CD4-positive, alpha-beta T cell treated with Interleukin-1 beta for 1 hour (primary cell): Measurements from ENCODE around the gene HSPH1.

Source experiments
- DNase-seq, 2 donors: peaks; one replicate each; pipeline ENCODE4 v3.0.0-alpha.2; 2020 to 2022

HSPH1 gene

DNA sequence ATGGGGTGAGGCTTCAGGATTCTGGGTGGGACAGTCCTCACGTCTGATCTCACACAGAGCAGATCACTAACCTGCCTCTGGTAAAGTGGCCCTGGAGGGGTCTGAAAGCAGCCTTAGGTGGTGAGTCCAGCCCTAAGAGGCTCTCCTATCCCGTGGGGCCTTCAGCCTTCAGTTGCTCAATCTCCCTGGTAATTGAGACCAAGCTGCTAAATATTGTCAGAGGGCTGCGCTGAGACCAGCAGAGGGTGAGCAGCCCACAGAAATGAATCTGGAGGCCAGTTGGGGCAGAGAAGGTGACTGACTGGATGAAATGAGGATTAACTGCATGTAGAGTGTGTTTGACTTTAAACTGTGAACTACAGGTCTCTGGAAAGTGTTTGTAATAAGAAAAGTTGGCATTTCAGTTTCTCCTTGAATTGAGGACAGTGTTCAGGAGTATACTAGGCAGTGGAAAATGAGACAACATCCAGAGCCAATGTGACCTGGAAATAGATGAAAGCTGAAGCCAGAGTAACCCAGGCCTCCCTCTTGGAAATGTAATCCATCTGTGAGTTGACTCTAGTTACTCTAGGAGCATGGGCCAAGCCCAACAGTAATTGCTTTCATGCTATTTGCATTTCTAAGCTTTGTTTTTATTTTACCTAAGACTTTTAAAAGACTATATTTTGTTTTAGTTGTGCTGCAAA is 14.3 kb upstream of the HSPH1 start:
- DNase-seq, result no peak

- no peak for DNase-seq
These were observed 12.3 kb upstream of the HSPH1 start for GRCh38 chr13:31174018-31174417.

DNA sequence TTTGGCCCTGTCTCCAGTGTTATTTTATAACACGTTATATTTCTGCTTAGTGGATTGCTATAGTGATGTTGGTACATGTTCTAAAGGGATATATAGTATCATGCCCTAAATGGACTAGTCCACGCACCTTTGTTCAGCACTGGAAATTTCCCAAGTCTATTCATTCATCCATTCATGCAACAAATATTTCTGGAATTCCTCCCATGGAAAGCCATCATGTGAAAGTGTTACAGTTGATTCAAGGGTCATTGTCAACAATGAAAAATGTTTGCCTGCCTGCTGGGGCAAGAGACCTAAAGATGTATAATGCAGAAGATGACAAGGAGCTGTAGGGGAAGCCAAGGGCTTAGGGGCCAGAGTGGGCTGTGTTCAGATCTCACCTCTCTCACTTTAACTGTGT is 10.8 kb upstream of the HSPH1 start:
- DNase-seq, result no peak

DNA sequence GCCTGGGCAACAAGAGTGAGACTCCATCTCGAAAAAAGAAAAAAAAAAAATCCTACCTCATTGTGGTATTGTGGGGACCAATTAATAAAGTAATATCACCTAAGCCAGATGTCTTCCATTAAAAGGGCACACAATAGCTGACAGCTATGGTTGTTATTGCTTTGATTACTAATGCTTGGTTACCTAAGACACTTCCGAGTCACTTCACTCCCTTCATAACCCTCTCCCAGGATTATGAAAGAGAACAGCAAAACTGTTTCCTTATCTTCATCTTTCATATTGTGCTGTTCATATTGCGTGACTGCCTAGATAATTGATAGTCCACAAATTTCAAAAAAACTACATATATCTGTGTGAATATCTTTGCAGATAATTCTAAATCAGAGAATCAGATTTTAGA is 10.3 kb upstream of the HSPH1 start:
- DNase-seq, result no peak

GRCh38 chr13:31168736-31169135 is 7.0 kb upstream of the HSPH1 start:
- no peak for DNase-seq

- DNase-seq, result no peak
These were observed 6.5 kb upstream of the HSPH1 start for GRCh38 chr13:31168166-31168565.

DNA sequence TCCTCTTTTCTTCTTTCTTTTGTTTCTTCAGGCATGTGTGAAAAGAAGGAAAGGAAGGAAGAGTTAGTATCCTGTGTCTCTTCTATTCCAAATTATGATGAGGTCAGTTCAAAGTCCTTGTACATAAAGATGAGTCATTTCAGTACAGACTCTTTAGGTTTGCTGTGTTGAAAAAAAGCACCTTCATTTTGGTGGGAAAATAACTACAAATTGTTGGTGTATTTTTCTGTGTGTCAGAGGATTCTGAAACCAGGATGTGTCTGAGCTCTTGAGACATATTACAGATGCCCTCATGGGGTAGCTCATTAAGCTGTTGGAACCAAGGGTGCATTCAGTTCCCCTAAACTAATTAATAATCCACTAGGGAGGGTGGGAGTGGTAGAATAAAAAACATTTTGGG is 5.8 kb upstream of the HSPH1 start:
- DNase-seq, result no peak

DNA sequence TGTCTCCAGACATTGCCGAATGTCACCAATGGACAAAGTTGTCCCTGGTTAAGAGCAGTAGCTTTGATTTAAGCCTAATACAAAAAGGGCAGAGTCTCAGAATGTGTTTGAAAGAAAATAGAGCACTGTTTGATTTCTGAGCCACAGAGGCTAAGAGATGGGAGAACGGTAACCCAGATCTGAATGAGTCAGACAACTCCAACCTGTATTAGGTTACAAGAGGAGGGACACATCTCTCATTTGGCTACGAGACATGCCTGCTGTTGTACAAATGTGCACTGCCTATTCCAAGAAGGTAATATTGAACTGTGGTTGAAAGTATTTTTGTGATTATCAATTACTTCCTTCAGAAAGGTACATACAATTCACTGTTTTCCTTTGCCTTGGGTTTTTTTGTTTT is 4.9 kb upstream of the HSPH1 start:
- no peak for DNase-seq

GRCh38 chr13:31162151-31163008 is 676 bp upstream of the HSPH1 start:
- DNase-seq, result peak; percentile 98 to 99

DNA sequence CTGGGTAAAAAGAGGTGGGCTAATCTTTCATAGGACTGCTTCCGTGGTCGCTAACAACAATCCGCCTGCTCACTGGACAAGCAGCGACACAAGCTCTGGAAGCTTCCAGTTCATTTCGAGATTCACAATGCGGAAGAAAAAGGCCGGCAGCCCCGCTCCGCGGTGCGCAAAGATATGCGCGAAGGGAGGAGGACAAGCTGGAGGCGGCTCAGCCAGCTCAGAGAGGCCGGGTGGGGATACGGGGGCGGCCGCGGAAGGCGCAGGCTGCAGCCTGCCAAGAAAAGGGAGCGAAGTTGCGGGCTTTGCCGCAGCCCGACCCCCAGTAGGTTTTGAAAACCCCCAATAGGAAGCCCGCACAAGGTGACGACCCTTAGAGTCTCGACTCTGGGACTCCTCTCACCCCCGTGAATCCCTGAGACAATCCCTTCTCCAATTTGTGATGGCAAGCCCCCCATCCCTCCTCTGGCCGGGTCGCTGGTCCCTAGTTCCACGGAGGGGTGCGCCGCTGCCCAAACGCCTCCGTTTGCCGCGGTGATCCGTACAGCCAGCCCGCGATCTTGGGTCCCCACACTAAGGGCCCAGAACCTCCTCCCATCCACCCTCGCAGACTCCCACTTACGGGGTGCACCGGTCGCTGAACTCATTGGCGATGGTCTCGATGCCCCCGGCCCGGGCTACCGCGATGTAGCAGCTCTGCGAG is 697 bp downstream of the HSPH1 start:
- peak; percentile 65 for DNase-seq

DNA sequence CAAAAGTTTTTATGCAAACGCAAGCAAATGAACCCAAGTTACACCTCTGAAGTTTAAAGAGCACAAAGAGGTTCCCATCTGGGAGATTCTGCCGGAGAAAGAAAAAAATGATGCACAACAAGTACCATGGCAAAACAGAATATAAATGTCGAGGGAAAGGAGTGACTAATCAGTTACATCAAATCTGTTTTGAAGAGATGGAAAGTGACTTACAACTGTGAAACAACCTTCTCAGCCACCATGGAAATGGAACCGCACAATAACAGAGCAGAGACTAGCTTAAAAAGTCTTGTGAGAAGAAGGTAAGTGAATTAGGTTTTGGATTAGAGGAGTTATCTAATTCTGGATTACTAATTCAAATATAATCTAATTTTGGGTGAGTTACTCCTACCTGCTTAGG is 2.4 kb downstream of the HSPH1 start:
- DNase-seq, result no peak

GRCh38 chr13:31154939-31155338 is 6.8 kb downstream of the HSPH1 start:
- DNase-seq, result no peak

DNA sequence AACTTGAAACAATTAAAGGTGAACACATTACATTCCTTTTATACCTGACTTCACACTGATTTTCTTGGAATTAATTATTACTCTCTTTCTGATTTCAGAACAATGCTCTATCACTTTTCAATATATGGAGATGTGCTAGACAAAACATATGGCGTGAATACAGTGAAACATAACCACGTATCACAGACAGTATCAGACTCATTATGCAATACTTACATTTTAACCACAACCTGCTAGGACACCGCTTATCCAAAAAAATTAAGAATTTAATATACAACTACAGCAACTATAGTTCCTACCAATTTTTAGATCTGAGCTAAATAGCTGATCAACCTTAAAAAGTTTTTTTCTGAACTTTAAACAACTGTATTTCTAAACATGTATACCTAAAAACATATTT is 9.9 kb downstream of the HSPH1 start:
- DNase-seq, result no peak

DNA sequence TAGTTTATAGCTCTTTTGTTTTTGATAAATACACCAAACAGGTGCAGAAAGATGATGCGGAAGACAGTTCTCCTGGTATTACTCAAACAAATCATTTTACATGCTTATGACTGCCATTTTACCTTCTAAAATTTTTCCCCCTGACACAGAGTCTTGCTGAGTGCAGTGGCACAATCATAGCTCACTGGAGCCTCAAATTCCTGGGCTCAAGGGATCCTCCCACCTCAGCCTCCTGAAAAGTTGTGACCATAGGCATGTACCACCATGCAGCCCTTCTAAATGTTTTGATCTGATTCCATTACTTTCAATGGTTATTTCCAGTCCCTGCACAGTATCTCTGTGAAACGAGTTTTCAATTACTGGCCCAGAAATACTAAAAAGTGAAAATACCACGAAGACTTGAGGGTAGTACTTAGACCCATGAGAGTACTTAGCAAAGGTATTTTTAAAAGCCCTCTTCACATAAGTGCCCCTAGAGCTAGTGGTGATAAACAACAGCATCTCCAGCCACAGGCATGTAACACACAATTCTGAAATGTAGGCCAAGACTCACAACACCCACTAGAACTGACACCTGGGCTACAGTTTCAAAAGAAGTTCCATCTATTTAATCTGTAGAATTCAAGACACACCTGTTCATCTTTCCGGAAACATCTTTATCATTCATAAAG is 11.3 kb downstream of the HSPH1 start:
- no peak for DNase-seq

DNA sequence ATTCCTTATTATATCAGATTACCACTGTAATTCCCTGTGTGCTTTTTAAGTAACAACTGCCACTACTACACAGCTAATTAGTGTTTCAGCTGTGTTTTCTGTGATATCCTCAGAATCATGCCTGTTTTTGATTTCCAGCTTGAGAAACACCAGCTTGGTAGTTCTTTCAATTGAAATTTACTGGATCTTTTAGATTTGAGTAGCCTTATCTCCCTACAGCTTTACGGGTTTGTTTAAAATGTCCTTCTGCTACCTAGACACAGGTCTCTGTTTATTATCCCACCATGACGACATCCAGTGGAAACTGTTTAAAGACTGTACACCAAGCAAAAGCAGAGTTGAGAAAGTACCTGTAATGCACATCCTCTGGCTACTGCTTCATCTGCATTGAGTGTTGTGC is 12.1 kb downstream of the HSPH1 start:
- DNase-seq, result no peak

DNA sequence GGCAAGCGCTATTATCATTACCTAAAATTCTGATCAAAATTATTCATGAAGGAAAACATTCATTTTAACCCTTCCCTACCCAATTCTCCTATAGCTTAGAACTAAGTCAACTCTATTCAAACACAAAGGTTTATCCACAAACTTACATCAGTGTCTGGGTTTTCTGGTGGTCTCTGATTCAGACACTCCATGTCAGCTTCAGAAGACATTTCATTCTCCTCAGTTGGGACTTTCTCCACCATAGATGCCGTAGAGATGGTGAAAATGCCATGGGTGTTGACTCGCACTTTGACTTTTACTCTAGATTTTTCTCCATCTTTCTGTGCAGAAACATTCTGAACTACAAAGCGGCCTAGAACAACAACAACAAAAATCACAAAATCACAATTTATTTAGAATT is 16.3 kb downstream of the HSPH1 start:
- DNase-seq, result no peak

- no peak for DNase-seq
These were observed 23.2 kb downstream of the HSPH1 start for GRCh38 chr13:31138515-31138914.

- DNase-seq, result no peak
These were observed 25.0 kb downstream of the HSPH1 start for GRCh38 chr13:31136724-31137123.

- DNase-seq, result no peak
These were observed 27.5 kb downstream of the HSPH1 start for GRCh38 chr13:31134039-31134711.

- DNase-seq, result no peak
These were observed 28.1 kb downstream of the HSPH1 start for GRCh38 chr13:31133621-31134020.

- no peak for DNase-seq
These were observed 30.2 kb downstream of the HSPH1 start for GRCh38 chr13:31131470-31131961.

GRCh38 chr13:31129419-31129818 is 32.3 kb downstream of the HSPH1 start:
- DNase-seq, result no peak

DNA sequence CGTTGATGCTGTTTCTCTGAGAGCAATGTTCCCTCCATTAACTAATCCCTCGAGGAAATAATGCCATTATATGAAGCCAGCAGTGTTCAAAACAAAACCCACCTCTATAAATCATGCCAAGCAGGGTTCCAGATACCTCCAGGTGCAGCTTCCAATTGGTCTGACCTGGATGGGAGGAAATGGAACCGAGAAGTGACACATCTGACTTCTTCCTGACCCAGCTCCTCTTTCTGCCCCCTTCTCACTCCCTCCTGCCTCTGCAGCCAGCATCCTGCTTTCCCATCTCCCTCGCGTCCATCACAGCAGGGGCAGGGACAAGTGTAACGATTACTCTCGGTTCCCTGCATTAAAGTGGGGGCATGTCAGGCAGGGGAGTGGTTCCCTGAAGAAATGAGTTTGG is 37.5 kb downstream of the HSPH1 start:
- DNase-seq, result no peak
